ENCODE results near the gene THSD7B. TPM values are rescaled to one million over a fixed set of nuclear protein-coding genes. Genes with fewer than 3 reads are reported as not detected.

The THSD7B gene
- total and polyA plus RNA-seq, 9 of the 15 experiments (the other 6 are each of a cell fraction or from before 2014, with no cell fraction given): not detected

GRCh38 chr2:137156221-137156844 is 391.0 kb downstream of the THSD7B start (continued):
- no peak for TF ChIP-seq HSF4 (CRISPR knock-in tag; IDR thresholded peaks at IDR 0.05; ENCODE audit: borderline replicate concordance)

DNA sequence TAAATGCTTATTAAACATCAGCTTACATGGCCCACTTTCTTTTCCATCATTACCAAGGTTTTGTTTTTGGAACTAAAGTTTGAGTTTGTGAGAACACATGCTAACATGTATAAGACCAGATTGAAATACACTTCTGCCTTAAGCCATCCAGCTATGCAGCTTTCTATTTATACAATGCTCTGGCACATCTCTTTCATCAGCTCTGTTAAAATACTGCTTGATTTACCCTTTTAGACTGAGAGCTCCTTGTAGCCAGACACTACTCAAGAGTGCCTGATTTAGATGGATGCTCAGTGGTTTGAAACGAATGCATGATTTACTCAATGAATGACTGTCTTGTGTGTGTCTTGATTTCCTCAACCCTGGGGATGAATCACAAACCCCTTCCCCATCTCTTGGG is 392.5 kb downstream of the THSD7B start:
- CTCF ChIA-PET (ENCODE audit: low intra/inter-chr PET ratio): no interaction called here
- POLR2A ChIA-PET: no interaction called here
- no peak for TF ChIP-seq CHD1 (IDR thresholded peaks at IDR 0.05; ENCODE audit: low read length)
- TF ChIP-seq KLF1 (tag; IDR thresholded peaks at IDR 0.05): no peak
- no peak for TF ChIP-seq GATAD2B (IDR thresholded peaks at IDR 0.05; ENCODE audit: borderline replicate concordance)
- TF ChIP-seq ARID2 (IDR thresholded peaks at IDR 0.05): no peak
- TF ChIP-seq MXI1 (IDR thresholded peaks at IDR 0.05; ENCODE audit: low read depth, low read length): no peak
- no peak for TF ChIP-seq GATA2 (CRISPR knock-in tag; IDR thresholded peaks at IDR 0.05)
- no peak for TF ChIP-seq ZNF24 (IDR thresholded peaks at IDR 0.05)
- no peak for TF ChIP-seq SIRT6 (IDR thresholded peaks at IDR 0.05; ENCODE audit: low read depth, low read length)
- TF ChIP-seq, protein P1, sequence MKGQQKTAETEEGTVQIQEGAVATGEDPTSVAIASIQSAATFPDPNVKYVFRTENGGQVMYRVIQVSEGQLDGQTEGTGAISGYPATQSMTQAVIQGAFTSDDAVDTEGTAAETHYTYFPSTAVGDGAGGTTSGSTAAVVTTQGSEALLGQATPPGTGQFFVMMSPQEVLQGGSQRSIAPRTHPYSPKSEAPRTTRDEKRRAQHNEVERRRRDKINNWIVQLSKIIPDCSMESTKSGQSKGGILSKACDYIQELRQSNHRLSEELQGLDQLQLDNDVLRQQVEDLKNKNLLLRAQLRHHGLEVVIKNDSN (CRISPR knock-in tag; IDR thresholded peaks at IDR 0.05): no peak
- TF ChIP-seq, protein P2, sequence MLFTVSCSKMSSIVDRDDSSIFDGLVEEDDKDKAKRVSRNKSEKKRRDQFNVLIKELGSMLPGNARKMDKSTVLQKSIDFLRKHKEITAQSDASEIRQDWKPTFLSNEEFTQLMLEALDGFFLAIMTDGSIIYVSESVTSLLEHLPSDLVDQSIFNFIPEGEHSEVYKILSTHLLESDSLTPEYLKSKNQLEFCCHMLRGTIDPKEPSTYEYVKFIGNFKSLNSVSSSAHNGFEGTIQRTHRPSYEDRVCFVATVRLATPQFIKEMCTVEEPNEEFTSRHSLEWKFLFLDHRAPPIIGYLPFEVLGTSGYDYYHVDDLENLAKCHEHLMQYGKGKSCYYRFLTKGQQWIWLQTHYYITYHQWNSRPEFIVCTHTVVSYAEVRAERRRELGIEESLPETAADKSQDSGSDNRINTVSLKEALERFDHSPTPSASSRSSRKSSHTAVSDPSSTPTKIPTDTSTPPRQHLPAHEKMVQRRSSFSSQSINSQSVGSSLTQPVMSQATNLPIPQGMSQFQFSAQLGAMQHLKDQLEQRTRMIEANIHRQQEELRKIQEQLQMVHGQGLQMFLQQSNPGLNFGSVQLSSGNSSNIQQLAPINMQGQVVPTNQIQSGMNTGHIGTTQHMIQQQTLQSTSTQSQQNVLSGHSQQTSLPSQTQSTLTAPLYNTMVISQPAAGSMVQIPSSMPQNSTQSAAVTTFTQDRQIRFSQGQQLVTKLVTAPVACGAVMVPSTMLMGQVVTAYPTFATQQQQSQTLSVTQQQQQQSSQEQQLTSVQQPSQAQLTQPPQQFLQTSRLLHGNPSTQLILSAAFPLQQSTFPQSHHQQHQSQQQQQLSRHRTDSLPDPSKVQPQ (CRISPR knock-in tag; IDR thresholded peaks at IDR 0.05; ENCODE audit: borderline replicate concordance): no peak
- no peak for TF ChIP-seq ETV1 (tag; conservative IDR thresholded peaks at IDR 0.05; ENCODE audit: low read depth)
- no peak for TF ChIP-seq TAF9B (IDR thresholded peaks at IDR 0.05; ENCODE audit: partially characterized antibody)
- TF ChIP-seq CCAR2 (IDR thresholded peaks at IDR 0.05; ENCODE audit: low read depth, low read length): no peak
- no peak for TF ChIP-seq GABPB2 (CRISPR knock-in tag; conservative IDR thresholded peaks at IDR 0.05)
- TF ChIP-seq, protein P3, sequence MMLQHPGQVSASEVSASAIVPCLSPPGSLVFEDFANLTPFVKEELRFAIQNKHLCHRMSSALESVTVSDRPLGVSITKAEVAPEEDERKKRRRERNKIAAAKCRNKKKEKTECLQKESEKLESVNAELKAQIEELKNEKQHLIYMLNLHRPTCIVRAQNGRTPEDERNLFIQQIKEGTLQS (IDR thresholded peaks at IDR 0.05): no peak
- TF ChIP-seq, protein P3 (CRISPR knock-in tag; conservative IDR thresholded peaks at IDR 0.05): no peak
- TF ChIP-seq ZSCAN32 (CRISPR knock-in tag; IDR thresholded peaks at IDR 0.05): no peak
- no peak for TF ChIP-seq CREB1 (IDR thresholded peaks at IDR 0.05)
- no peak for TF ChIP-seq CREB1 (CRISPR knock-in tag; IDR thresholded peaks at IDR 0.05)

More for the DNA sequence above, 392.5 kb downstream of the THSD7B start:
- Histone ChIP-seq H2AFZ (ENCODE audit: low read depth, low read length) (no peak overlapping the region), H3K4me3 (no peak overlapping the region), H3K36me3 (ENCODE audit: control insufficient read depth, insufficient read depth, low read length) (no peaks in the 10 kb centered on the region), H4K20me1 (replicated peaks; ENCODE audit: control insufficient read depth, insufficient read depth, low read length) (no peaks in the 10 kb centered on the region), H3K27ac (ENCODE audit: extremely low read depth, low read depth, low read length) (no peak overlapping the region), H3K9ac (ENCODE audit: insufficient read depth in 1 of 2, low read depth in 2 of 2, low read length in 2 of 2) (no peak overlapping the region), H3K27me3 (ENCODE audit: control insufficient read depth in 2 of 2, insufficient read depth in 2 of 2, low read length in 2 of 2) (no peaks in the 10 kb centered on the region), H3K79me2 (ENCODE audit: control insufficient read depth, insufficient read depth, low read length) (no peaks in the 10 kb centered on the region), H3K4me2 (ENCODE audit: insufficient read depth, low read length) (no peak overlapping the region), H3K9me3 (replicated peaks; ENCODE audit: control insufficient read depth, insufficient read depth, low read depth, low read length) (no peaks in the 10 kb centered on the region; the same call in 1 of the 2 replicates), H3K4me1 (replicated peaks in 1 of 2; ENCODE audit: control insufficient read depth in 2 of 2, insufficient read depth in 2 of 2, low read length in 2 of 2) (no peaks in the 10 kb centered on the region), H3K9me1 (ENCODE audit: control insufficient read depth, insufficient read depth, low read length) (no peaks in the 10 kb centered on the region)
- no peak for ATAC-seq
- no peak for DNase-seq (ENCODE audit: extremely low read depth in 1 of 4, low spot score in 3 of 4)
- FAIRE-seq: no peak
- in situ Hi-C loops (cut with MboI) (no loop called here), intact Hi-C loops (cut with micrococcal nuclease) (no loop called here)
- WGBS (ENCODE audit: insufficient coverage, low coverage, missing lambda C conversion rate): 0% methylated on average over 1 of the region's 1 CpG
- no TSS peak for BruUV-seq (replicated peaks)

All from K562 (cell line).